H1 (cell line): ENCODE measurements around the gene DOCK9. TPM values are rescaled to one million over a fixed set of nuclear protein-coding genes. Genes with fewer than 3 reads are reported as not detected.

Experiments used
- CTCF ChIA-PET: fragments of 300-600 bp; sonication (Branson Sonifier 250); formaldehyde crosslinking; loops from one replicate; lab custom pipeline; 2021; ENCODE audit not compliant: partially characterized antibody; lab: Charles Lee
- POLR2A ChIA-PET: fragments of 300-600 bp; sonication (Branson Sonifier 250); formaldehyde crosslinking; loops from one replicate; lab custom pipeline; 2021; ENCODE audit warnings: inconsistent platforms; ENCODE audit not compliant: partially characterized antibody; lab: Charles Lee
- DNase-seq, 2 experiments: peaks; one replicate each; pipeline versions ENCODE4 v3.0.0 to v3.0.0-alpha.2; 2010 to 2022; ENCODE audit warnings: low spot score in 2 of 2, low read depth in 1 of 2, mixed read lengths in 1 of 2
- FAIRE-seq: peaks from 2 replicates; lab custom pipeline; 2011; peaks lifted over from hg19 to GRCh38; lab: Jason Lieb, UNC
- H2AFZ ChIP-seq: 2 replicates; pipeline ENCODE4 v1.8.1; 2012; ENCODE audit warnings: low read length, inconsistent platforms
- H2AK5ac ChIP-seq: 2 replicates; pipeline ENCODE4 v1.6.1; 2013; ENCODE audit warnings: low read depth, low read length
- H2BK120ac ChIP-seq: replicated peaks from 2 replicates; pipeline ENCODE3; 2013; ENCODE audit warnings: low read depth, low read length, inconsistent platforms
- H2BK12ac ChIP-seq: 2 replicates; pipeline ENCODE4 v1.6.1; 2013; ENCODE audit warnings: low read depth, low read length
- H2BK15ac ChIP-seq: 2 replicates; pipeline ENCODE4 v1.6.1; 2013; ENCODE audit warnings: low read length
- H2BK20ac ChIP-seq: 2 replicates; pipeline ENCODE4 v1.6.1; 2013; ENCODE audit warnings: low read length
- H2BK5ac ChIP-seq: 2 replicates; pipeline ENCODE4 v1.6.1; 2013; ENCODE audit warnings: low read depth, low read length
- H3K14ac ChIP-seq: 2 replicates; pipeline ENCODE4 v1.6.1; 2013; ENCODE audit warnings: inconsistent platforms; ENCODE audit not compliant: insufficient read length
- H3K18ac ChIP-seq: 2 replicates; pipeline ENCODE4 v1.6.1; 2013; ENCODE audit warnings: low read length; ENCODE audit errors: extremely low read depth
- H3K23ac ChIP-seq: 2 replicates; pipeline ENCODE4 v1.6.1; 2013; ENCODE audit warnings: inconsistent platforms; ENCODE audit not compliant: insufficient read length
- H3K23me2 ChIP-seq: 2 replicates; pipeline ENCODE4 v1.6.1; 2013; ENCODE audit warnings: low read depth, low read length
- H3K27ac ChIP-seq: 2 replicates; pipeline ENCODE4 v1.6.1; 2011; ENCODE audit warnings: low read depth, low read length, inconsistent platforms
- H3K27me3 ChIP-seq, 4 experiments: replicated peaks in 1 of 4; 1 replicate in 1 of 4; 2 replicates in 3 of 4; pipeline versions ENCODE4 v1.6.1 to v1.8.1; 2011 to 2013; ENCODE audit warnings: low read length in 3 of 4, mild to moderate bottlenecking in 3 of 4, inconsistent platforms in 2 of 4, mixed read lengths in 2 of 4, moderate library complexity in 1 of 4; ENCODE audit not compliant: control insufficient read depth in 3 of 4, insufficient read depth in 3 of 4; ENCODE audit errors: extremely low read depth in 1 of 4
- H3K36me3 ChIP-seq, 4 experiments: 2 replicates each; pipeline versions ENCODE4 v1.6.1 to v1.8.1; 2011 to 2013; ENCODE audit warnings: mild to moderate bottlenecking in 4 of 4, low read length in 3 of 4, moderate library complexity in 2 of 4, control low read depth in 1 of 4, inconsistent platforms in 1 of 4; ENCODE audit not compliant: insufficient read depth in 4 of 4, control insufficient read depth in 2 of 4
- H3K4ac ChIP-seq: replicated peaks from 2 replicates; pipeline ENCODE3; 2013; ENCODE audit warnings: low read length, low read depth, mixed read lengths, inconsistent platforms; ENCODE audit not compliant: insufficient read length
- H3K4me1 ChIP-seq, 4 experiments: replicated peaks in 1 of 4; 1 replicate in 1 of 4; 2 replicates in 3 of 4; pipeline versions ENCODE4 v1.6.1 to v1.8.1; 2011 to 2013; ENCODE audit warnings: low read length in 3 of 4, inconsistent platforms in 2 of 4, mixed read lengths in 1 of 4; ENCODE audit not compliant: insufficient read depth in 4 of 4, control insufficient read depth in 3 of 4
- H3K4me2 ChIP-seq, 2 experiments: 2 replicates each; pipeline versions ENCODE4 v1.6.1 to v1.8.1; 2011 to 2013; ENCODE audit warnings: low read depth in 2 of 2, low read length in 2 of 2, control low read depth in 1 of 2, inconsistent platforms in 1 of 2, mild to moderate bottlenecking in 1 of 2; ENCODE audit not compliant: insufficient read depth in 1 of 2
- H3K4me3 ChIP-seq, 4 experiments: fragments of 200-600, 300-600 bp in 1 of 4; sonication (generic), shearing (Covaris generic), sonication (Bioruptor Twin) in 1 of 4; 2 replicates each; pipeline versions ENCODE4 v1.5.1 to v1.8.1; 2011 to 2016; ENCODE audit warnings: low read length in 4 of 4, low read depth in 3 of 4, control low read depth in 2 of 4, inconsistent platforms in 2 of 4, mild to moderate bottlenecking in 2 of 4, mixed read lengths in 1 of 4, moderate library complexity in 1 of 4; ENCODE audit not compliant: insufficient read depth in 2 of 4; ENCODE audit errors: extremely low read depth in 1 of 4
- H3K56ac ChIP-seq: replicated peaks from 2 replicates; pipeline ENCODE3; 2013; ENCODE audit warnings: low read depth, mild to moderate bottlenecking, mixed read lengths, low read length, inconsistent platforms; ENCODE audit not compliant: insufficient read length
- H3K79me1 ChIP-seq: 2 replicates; pipeline ENCODE4 v1.6.1; 2013; ENCODE audit warnings: low read depth, low read length, control low read depth
- H3K79me2 ChIP-seq, 2 experiments: 2 replicates each; pipeline versions ENCODE4 v1.6.1 to v1.8.1; 2012 to 2013; ENCODE audit warnings: low read length in 2 of 2, mild to moderate bottlenecking in 2 of 2, inconsistent platforms in 1 of 2; ENCODE audit not compliant: insufficient read depth in 2 of 2, control insufficient read depth in 1 of 2
- H3K9ac ChIP-seq, 4 experiments: replicated peaks in 1 of 4; 1 replicate in 1 of 4; 2 replicates in 3 of 4; pipeline versions ENCODE4 v1.6.1 to v1.8.1; 2011 to 2013; ENCODE audit warnings: low read depth in 3 of 4, low read length in 3 of 4, control low read depth in 2 of 4, mild to moderate bottlenecking in 2 of 4, moderate library complexity in 2 of 4, inconsistent platforms in 1 of 4; ENCODE audit errors: extremely low read depth in 1 of 4
- H3K9me3 ChIP-seq, 2 experiments: 2 replicates each; pipeline versions ENCODE4 v1.6.1 to v1.8.1; 2012 to 2013; ENCODE audit warnings: mild to moderate bottlenecking in 2 of 2, moderate library complexity in 2 of 2, control low read depth in 1 of 2, inconsistent platforms in 1 of 2, low read depth in 1 of 2, low read length in 1 of 2, mixed read lengths in 1 of 2; ENCODE audit not compliant: insufficient read depth in 2 of 2
- H4K20me1 ChIP-seq, 2 experiments: replicated peaks in 1 of 2; 2 replicates each; pipeline versions ENCODE3 to v1.8.1; 2011 to 2013; ENCODE audit warnings: inconsistent platforms in 2 of 2, low read length in 2 of 2, mild to moderate bottlenecking in 1 of 2; ENCODE audit not compliant: insufficient read depth in 2 of 2, control insufficient read depth in 1 of 2
- H4K5ac ChIP-seq: 2 replicates; pipeline ENCODE4 v1.6.1; 2013; ENCODE audit warnings: low read length, low read depth, mixed read lengths, inconsistent platforms; ENCODE audit not compliant: insufficient read length
- H4K8ac ChIP-seq: 2 replicates; pipeline ENCODE4 v1.8.0; 2013; ENCODE audit warnings: mild to moderate bottlenecking, moderate library complexity, low read length, inconsistent platforms; ENCODE audit not compliant: insufficient read depth; ENCODE audit errors: extremely low read depth
- H4K91ac ChIP-seq: replicated peaks from 2 replicates; pipeline ENCODE3; 2013; ENCODE audit warnings: low read length, mixed read lengths, inconsistent platforms; ENCODE audit not compliant: insufficient read length
- EP300 ChIP-seq, 2 experiments: IDR thresholded peaks; 1 replicate in 1 of 2; 2 replicates in 1 of 2; pipeline ENCODE4 v1.6.1; 2011 to 2012; ENCODE audit warnings: low read depth in 2 of 2, low read length in 2 of 2, mild to moderate bottlenecking in 2 of 2, borderline replicate concordance in 1 of 2, inconsistent platforms in 1 of 2, moderate library complexity in 1 of 2
- HDAC2 ChIP-seq, 2 experiments: fragments of 300-600 bp in 1 of 2; sonication (generic) in 1 of 2; IDR thresholded peaks; 2 replicates each; pipeline ENCODE4 v1.6.1; 2011 to 2012; ENCODE audit warnings: low read depth in 2 of 2, low read length in 2 of 2, mild to moderate bottlenecking in 2 of 2, moderate library complexity in 2 of 2, borderline replicate concordance in 1 of 2, inconsistent platforms in 1 of 2
- JUND ChIP-seq: IDR thresholded peaks from 2 replicates; pipeline ENCODE4 v1.6.1; 2011; ENCODE audit warnings: mild to moderate bottlenecking, improper control_type of control experiment, low read length
- POU5F1 ChIP-seq: IDR thresholded peaks from 2 replicates; pipeline ENCODE4 v1.6.1; 2011; ENCODE audit warnings: low read depth, mild to moderate bottlenecking, low read length, moderate library complexity
- RBBP5 ChIP-seq: IDR thresholded peaks from 2 replicates; pipeline ENCODE4 v1.7.1; 2012; ENCODE audit warnings: low read depth, mild to moderate bottlenecking, inconsistent platforms, low read length, moderate library complexity, borderline replicate concordance
- WGBS, 2 experiments: shearing (Covaris generic) in 1 of 2; methylation state at CpG; one replicate each; pipeline versions ENCODE4 v1.1.6 to v1.1.7; 2013 to 2015; ENCODE audit warnings: low lambda C conversion rate in 2 of 2, mixed read lengths in 2 of 2, inconsistent platforms in 1 of 2, low coverage in 1 of 2, missing lambda C conversion rate in 1 of 2; ENCODE audit not compliant: insufficient replicate concordance in 2 of 2, insufficient coverage in 1 of 2, insufficient read length in 1 of 2; ENCODE audit errors: extremely low coverage in 1 of 2, missing lambda C conversion rate in 1 of 2; 5-methylcytosine and 5-hydroxymethylcytosine counted together
- polyA plus RNA-seq, 7 experiments: library from polyadenylated mRNA; depleted of rRNA in 3 of 7; stranded (reverse) in 5 of 7; unstranded in 2 of 7; fragments of >200 nt in 5 of 7; fragments of 200-250 nt in 2 of 7; gene quantifications; 1 replicate in 5 of 7; 2 replicates in 1 of 7; 4 replicates in 1 of 7; pipeline versions ENCODE4 v1.2.1 to v1.2.3, GENCODE V29; 2011 to 2013; ENCODE audit warnings: missing spikeins in 2 of 7, mixed read lengths in 2 of 7
- total RNA-seq: library from RNA; stranded (reverse); fragmentation: NEBNext Ultra II Directional; extraction: Animal tissue kit (Norgen Biotek cat#: 25700); gene quantifications from 2 replicates; pipeline ENCODE4 v1.2.1, GENCODE V29; 2021
- TF ChIP-seq, protein P1 (sequence below): IDR thresholded peaks from 2 replicates; pipeline ENCODE4 v1.6.1; 2012; ENCODE audit warnings: inconsistent platforms

DOCK9 gene
- total and polyA plus RNA-seq, 2 of the 8 experiments (the other 6 are each of a cell fraction or from before 2014, with no cell fraction given), result 21.6 to 31.5 TPM

DNA sequence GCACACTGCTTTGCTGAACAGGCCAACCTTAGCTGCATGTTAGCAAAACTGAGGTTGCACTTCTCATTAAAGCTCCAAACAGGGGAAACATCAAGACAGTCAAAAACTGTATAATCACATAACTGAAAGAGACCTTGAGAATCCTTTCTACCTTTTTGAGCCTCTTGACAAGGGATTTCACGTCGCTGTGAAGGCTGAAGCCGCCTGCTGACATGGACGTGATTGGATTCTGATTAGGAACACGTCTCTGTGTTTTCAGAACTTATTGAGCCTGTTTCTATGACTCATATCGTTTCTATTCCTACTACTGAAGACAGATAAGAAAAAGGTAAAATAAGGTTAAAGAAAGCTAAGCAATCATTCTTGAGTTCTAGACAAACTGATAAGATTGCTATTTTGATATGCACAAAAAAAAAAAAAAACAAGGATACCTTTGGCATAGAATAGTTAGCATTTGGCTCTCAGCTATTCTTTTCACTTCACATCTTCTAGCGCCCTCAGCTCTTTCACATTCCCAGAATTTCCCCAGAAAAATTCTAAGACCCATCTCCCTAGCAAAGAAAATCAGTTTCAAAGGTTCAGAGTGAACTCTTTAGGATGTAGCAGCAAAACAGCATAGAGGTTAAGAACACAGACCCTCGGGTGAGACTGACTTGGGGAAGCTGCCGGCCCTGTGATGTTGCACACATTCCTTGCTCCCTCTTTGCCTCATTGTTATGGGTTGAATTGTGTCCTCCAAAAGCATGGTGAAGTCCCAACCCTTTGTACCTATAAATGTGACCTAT is 81.6 kb downstream of the DOCK9 start:
- no peak overlapping the region for H2BK120ac ChIP-seq
- no peaks in the 10 kb centered on the region for H4K20me1 ChIP-seq
- no peak overlapping the region for H3K4me3 ChIP-seq
- H3K9me3 ChIP-seq, result no peaks in the 10 kb centered on the region
- no peak overlapping the region for H3K18ac ChIP-seq
- no peak overlapping the region for H2AK5ac ChIP-seq
- no peak overlapping the region for H2BK20ac ChIP-seq
- H3K56ac ChIP-seq, result no peak overlapping the region
- no peak overlapping the region for H2BK5ac ChIP-seq
- no peak overlapping the region for H2BK12ac ChIP-seq
- H3K9ac ChIP-seq, result no peak overlapping the region
- H4K91ac ChIP-seq, result no peak overlapping the region
- no peak overlapping the region for H3K27ac ChIP-seq
- H3K23me2 ChIP-seq, result no peaks in the 10 kb centered on the region
- H3K79me2 ChIP-seq, result no peaks in the 10 kb centered on the region
- DNase-seq (no peak), FAIRE-seq (no peak)
- H2BK15ac ChIP-seq, result no peak overlapping the region
- H3K4ac ChIP-seq, result no peak overlapping the region
- no peaks in the 10 kb centered on the region for H3K27me3 ChIP-seq
- H4K8ac ChIP-seq, result no peak overlapping the region
- CTCF ChIA-PET, result interaction anchor here (0.9 kb wide), 1 partner anchor 70 kb away, joined by 3 read pairs; no protein-coding TSS in a partner anchor
- H3K23ac ChIP-seq, result no peak overlapping the region
- no peaks in the 10 kb centered on the region for H3K79me1 ChIP-seq
- no peak overlapping the region for H2AFZ ChIP-seq
- H3K4me2 ChIP-seq, result no peak overlapping the region
- no peak for TF ChIP-seq JUND
- no peak for TF ChIP-seq EP300 (IDR thresholded peaks at IDR 0.05; ENCODE audit: borderline replicate concordance in 1 of 2, low read depth in 2 of 2, low read length in 2 of 2)
- TF ChIP-seq, protein P1, sequence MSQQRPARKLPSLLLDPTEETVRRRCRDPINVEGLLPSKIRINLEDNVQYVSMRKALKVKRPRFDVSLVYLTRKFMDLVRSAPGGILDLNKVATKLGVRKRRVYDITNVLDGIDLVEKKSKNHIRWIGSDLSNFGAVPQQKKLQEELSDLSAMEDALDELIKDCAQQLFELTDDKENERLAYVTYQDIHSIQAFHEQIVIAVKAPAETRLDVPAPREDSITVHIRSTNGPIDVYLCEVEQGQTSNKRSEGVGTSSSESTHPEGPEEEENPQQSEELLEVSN, result no peak
- TF ChIP-seq POU5F1, result no peak
- no peak for TF ChIP-seq HDAC2 (IDR thresholded peaks at IDR 0.05; ENCODE audit: borderline replicate concordance in 1 of 2, low read depth in 2 of 2, low read length in 2 of 2)
- TF ChIP-seq RBBP5, result no peak
- H3K14ac ChIP-seq, result no peak overlapping the region
- 93% methylated on average over 9 of the region's 9 CpGs; no CpG with 5 or more reads in 1 of the 2 experiments for WGBS, 2 experiments
- H3K4me1 ChIP-seq, result peaks cover 0 to 8% (median 3%) of the 10 kb centered on the region in 4 experiments; a peak in 3 of 7 replicates
- POLR2A ChIA-PET, result interaction anchor here (2.0 kb wide), 1 partner anchor 22 kb away, joined by 6 read pairs; no protein-coding TSS in a partner anchor
- no peaks in the 10 kb centered on the region; a peak in 1 of 8 replicates for H3K36me3 ChIP-seq
- no peak overlapping the region for H4K5ac ChIP-seq
